NCI-H82 treated with DMSO at 0.1 percent for 48 hours (cell line): ENCODE measurements around the gene FARP1.
A peak's percentile ranks its signal among the peaks of the same experiment; 100 is the strongest.

ENCODE experiments used
- DNase-seq: peaks from one replicate; lab custom pipeline; 2025; ENCODE audit not compliant: unreplicated experiment; lab: John Stamatoyannopoulos, UW

The FARP1 gene

DNA sequence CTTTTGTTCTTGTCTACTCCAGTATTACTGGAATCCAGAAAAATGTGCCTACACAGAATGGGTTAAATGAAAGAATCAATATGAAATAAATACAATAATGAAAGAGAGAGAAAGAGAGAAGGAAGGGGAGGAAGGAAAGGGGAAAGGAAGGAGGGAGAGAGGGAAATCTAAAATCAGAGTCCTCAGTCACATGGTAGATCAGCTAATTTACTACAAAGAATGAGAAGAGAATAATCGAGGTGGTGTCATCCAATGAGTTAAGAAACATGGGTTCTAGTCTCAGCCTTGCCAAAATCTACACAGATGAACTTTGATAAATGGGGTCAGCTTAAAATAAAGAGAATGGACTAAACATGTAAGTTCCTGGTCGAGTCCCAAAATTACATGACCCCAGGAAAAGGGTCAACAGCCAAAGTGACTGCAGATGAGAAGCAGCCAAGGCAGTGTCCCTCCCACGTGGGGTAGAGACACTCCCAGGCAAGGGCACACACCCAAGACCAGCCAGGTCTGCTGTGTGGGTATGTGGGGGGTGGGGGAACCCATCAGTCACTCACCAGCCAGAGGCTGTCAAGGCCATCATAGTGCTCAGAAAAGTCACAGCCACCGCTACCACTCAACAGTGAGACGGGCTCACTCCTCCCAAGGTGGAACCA is 330.4 kb downstream of the FARP1 start:
- DNase-seq = no peak

- no peak for DNase-seq
Observed at GRCh38 chr13:98473788-98474144, 330.9 kb downstream of the FARP1 start.

DNA sequence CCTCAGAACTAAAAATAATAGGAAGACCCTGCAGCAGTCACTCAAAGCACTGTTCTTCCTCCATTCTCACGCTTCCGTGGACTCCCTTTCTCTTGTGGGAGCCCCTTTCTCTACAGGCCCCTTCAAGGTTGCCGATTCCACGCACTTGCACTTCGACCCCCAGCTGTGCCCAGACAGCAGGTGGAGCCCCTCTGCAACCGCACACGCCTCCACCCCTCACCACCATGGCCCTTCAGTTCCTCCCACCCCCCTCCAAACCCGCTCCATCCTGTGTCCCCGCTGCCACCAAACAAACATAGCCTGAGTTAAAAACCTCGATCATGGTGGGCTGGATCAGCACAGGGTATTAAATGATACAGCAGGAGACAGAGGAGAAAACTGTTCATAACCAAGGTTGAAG is 331.4 kb downstream of the FARP1 start:
- no peak for DNase-seq

- DNase-seq = no peak
Observed at GRCh38 chr13:98474761-98475160, 331.9 kb downstream of the FARP1 start.

DNA sequence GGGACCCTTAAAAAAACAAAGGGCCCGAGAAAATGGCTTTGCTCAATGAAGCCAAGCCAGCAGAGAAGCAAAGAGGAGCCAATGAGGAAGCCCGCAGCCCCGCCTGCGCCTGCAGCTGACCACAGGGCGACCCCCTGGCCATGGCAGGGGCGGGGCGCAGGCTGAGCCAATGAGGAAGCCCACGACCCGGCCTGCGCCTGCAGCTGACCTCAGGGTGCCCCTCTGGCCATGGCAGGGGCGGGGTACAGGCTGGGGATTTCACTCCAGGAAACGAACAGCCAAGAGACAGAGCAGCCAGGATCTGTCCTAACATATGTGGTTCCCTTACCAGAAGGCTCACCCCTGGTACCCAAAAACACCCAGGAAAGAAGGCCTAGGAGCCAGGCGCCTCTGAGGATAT is 332.6 kb downstream of the FARP1 start:
- DNase-seq = no peak

GRCh38 chr13:98476106-98476505 is 333.2 kb downstream of the FARP1 start:
- no peak for DNase-seq

DNA sequence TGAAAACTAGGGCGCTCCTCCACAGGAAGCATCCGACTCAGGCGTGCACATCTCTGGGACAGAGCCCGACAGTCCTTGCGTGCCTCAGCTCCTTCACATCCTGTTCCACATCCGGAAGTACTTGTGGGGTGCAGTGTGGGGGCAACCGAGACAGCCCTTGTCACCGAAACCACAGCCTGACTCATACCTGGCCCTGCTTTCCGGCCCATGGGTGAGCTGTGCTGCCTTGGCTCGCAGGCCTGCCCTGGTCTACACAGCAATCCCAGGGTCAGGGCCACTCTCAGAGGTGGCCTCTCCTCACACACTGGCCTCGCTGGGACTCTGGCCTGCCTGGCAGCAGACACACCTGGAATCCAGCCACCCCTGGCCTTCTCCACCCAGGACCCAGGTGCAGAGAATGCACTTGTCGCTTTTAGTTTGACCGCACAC is 333.7 kb downstream of the FARP1 start:
- DNase-seq = no peak

GRCh38 chr13:98478189-98479129 is 335.6 kb downstream of the FARP1 start:
- peak; percentile 68 for DNase-seq

DNA sequence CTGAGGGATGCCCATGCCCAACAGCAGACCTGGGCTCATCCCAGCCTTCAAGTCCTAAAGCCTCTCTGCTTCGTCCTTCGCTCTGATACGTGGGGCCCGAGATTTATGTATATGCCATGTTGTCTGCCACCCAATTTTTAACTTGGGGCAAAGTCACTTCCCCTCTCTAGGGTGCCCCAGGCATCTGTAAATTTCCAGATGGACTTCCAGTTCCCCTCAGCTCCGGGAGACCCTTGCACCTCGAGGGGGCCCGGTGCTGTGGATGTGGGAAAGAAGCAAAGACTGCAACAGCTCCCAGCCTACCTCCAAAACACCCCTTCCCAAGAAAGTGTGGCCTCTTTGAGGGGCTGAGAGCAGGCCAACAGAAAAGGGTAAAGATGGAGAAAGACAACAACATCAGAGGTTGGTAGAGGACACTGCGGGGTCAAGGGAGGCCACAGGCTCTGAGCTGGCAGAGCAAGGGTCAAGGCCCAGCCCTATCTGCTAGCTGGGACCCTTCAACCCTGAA is 336.7 kb downstream of the FARP1 start:
- DNase-seq = no peak

DNA sequence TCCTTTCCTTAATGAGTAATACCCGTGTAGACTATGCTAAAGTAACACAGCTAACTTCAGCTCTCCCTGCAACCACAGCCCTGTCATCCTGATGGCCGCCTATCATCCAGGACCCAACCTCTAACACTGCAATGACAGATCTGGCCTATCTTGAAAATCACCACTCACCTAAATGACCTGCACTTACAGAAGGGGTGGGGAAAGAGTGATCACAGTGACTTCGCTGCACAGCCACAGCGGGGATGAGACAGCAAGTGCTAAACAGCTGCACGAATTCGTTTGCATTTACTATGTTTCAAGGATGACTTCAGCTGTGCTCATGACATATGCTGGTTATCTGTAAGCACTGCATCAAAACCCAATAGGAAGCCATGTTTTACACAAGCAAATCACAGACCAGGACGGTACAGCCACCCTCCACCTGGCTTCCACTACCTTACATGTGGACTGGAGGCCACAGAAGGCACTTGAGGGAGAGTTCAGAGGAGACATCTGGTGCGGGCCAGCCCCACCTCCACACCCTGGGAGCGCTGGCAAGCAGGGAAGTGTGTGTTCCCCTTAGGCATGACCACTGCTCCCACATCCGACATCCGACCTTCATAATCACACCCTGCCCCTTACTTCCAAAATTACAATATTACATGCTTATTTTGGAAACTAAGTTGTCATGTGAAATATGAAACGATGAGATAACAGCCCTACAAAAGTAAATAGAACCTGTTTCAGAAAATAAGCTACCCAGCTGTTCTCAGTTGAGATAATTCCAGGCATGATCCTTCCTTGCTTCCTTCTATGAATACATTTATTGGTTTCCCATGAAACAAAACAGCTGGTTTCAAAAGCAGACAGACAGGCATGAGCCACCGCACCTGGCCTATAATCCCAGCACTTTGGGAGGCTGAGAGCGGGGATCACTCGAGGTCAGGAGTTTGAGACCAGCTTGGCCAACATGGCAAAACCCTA is 338.3 kb downstream of the FARP1 start:
- peak; percentile 42 for DNase-seq

- DNase-seq = no peak
Observed at GRCh38 chr13:98482476-98483444, 339.9 kb downstream of the FARP1 start.

DNA sequence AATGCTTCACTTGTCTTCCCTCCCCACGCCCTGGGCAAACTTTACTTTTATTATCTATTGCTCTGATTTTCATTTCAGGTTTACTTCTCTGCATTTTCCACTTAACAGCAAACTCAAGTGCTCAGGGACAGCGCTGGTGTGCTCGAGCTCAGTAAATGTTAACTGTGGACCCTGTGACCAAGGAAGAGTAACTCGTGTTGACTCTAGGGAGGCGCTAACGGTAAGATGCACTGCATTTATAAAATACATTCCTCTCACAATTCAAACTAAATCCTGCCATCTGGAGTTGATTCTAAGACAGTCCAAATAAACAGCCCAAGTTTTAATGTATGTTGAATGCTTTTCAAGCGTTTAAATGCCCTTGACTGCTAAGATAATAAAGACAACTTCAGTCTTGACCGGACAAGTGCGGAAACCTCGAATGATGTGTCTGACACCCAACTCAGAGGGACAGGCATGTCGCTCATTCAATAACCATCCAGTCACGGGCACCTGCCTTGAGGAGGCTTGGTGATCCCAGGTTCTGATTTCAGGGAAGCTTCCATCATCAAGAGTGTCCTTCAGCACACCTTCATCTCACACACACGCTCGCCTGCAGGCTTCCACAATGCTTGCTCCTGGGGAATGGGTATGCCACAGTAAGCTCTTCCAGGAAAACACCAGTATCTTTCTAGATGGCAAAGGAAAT is 340.9 kb downstream of the FARP1 start:
- DNase-seq = no peak

GRCh38 chr13:98484289-98485219 is 341.7 kb downstream of the FARP1 start:
- peak; percentile 70 for DNase-seq

DNA sequence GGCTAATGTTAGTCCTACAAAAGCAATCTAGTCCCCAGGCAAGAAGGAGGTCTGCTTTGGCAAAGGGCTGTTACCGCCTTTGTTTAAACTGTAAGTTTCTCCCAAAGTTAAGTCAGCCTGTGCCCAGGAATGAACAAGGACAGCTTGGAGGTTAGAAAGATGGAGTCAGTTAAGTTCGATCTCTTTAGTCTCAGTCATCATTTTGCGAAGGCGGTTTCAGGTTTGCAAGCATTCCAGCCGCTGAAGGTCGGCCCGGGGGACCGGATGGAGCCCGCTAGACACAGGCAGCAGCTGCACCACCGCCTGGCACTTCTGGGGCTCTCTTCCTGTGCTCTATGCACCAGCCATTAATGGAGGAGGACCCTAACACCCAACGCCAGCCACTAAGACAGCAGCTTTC is 342.7 kb downstream of the FARP1 start:
- no peak for DNase-seq

GRCh38 chr13:98486412-98486811 is 343.5 kb downstream of the FARP1 start:
- no peak for DNase-seq

DNA sequence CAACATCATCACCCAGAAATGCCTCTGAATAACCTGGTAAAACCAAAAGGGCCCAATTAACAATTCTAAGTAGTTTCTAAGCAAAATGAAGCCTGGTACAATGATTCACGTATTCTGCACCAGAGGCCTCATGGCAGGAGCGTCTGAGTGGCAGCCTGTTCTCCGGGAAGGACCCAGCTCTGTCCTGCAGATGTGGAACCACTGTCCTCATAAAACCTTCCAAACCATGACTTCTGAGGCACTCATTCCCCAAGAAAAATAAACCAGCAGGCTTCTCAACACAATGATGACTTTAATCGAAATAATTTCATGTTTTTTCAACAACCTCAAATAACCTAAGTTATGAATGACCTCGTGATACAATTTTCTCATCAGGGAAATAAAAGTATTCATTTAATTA is 344.1 kb downstream of the FARP1 start:
- no peak for DNase-seq

- no peak for DNase-seq
Observed at GRCh38 chr13:98487522-98487921, 344.6 kb downstream of the FARP1 start.

DNA sequence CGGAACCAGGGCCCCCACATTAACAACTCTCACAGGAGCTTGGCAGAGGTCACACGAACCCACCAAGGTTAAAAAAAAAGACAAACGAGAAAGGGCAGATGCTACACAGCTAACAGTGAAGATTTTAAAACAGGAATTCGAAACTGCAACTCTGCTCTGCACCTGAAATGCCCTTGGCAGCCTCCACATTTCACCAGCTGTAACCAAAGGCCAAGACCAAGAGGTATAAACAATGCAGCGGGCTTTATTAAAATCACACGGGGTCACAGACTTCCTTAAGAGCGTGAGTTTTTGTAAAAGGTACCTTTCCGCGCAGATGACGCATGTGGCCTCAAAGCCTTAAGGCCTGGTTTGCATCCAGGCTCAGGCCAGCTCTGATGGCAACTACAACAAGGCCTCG is 345.8 kb downstream of the FARP1 start:
- no peak for DNase-seq
